Measurements from ENCODE around the gene ACAN. TPM values are rescaled to one million over a fixed set of nuclear protein-coding genes. Genes with fewer than 3 reads are reported as not detected.

The ACAN gene
- total and polyA plus RNA-seq, 10 of the 15 experiments (the other 5 are each of a cell fraction or from before 2014, with no cell fraction given): not detected

GRCh38 chr15:88812133-88812532 is 8.9 kb downstream of the ACAN start:
- Histone ChIP-seq H3K9me3 (replicated peaks; ENCODE audit: control insufficient read depth, insufficient read depth, low read length) (no peaks in the 10 kb centered on the region), H3K4me1 (ENCODE audit: control insufficient read depth, insufficient read depth, low read length) (no peaks in the 10 kb centered on the region), H3K36me3 (ENCODE audit: control insufficient read depth in 2 of 2, insufficient read depth in 2 of 2, low read length in 1 of 2) (no peaks in the 10 kb centered on the region), H3K9ac (ENCODE audit: control insufficient read depth, insufficient read depth, low read length) (no peak overlapping the region), H2AFZ (ENCODE audit: control insufficient read depth, low read depth, low read length) (no peak overlapping the region), H3K27ac (ENCODE audit: control insufficient read depth, insufficient read depth) (no peak overlapping the region), H4K20me1 (ENCODE audit: control insufficient read depth, insufficient read depth) (no peaks in the 10 kb centered on the region; the same call in 1 of the 2 replicates), H3K4me2 (ENCODE audit: control insufficient read depth, insufficient read depth) (no peak overlapping the region), H3K4me3 (no peak overlapping the region), H3K27me3 (replicated peaks in 1 of 2; ENCODE audit: control insufficient read depth in 2 of 2, insufficient read depth in 2 of 2, low read length in 1 of 2) (peaks cover 3% of the 10 kb centered on the region in 2 experiments; a peak in 3 of 4 replicates), H3K79me2 (ENCODE audit: control insufficient read depth, insufficient read depth, low read length) (no peaks in the 10 kb centered on the region)
- no peak for ATAC-seq
- 2% methylated on average over 4 of the region's 4 CpGs for WGBS (ENCODE audit: insufficient coverage, insufficient replicate concordance, low lambda C conversion rate, missing lambda C conversion rate)
- RAD21 ChIA-PET (ENCODE audit: unreplicated experiment): no interaction called here
- POLR2A ChIA-PET: no interaction called here
- no TSS peak for BruUV-seq (replicated peaks)
- CTCF ChIA-PET: no interaction called here
- TF ChIP-seq IRF5 (IDR thresholded peaks at IDR 0.05; ENCODE audit: borderline replicate concordance) (no peak), ESRRA (IDR thresholded peaks at IDR 0.05; ENCODE audit: low read length) (no peak), STAT3 (IDR thresholded peaks at IDR 0.05; ENCODE audit: low read depth, low read length) (no peak), HDAC2 (IDR thresholded peaks at IDR 0.05) (no peak), ZBTB11 (CRISPR knock-in tag; IDR thresholded peaks at IDR 0.05) (no peak), HDGF (IDR thresholded peaks at IDR 0.05) (no peak), HCFC1 (IDR thresholded peaks at IDR 0.05; ENCODE audit: low read length) (no peak), MEF2A (IDR thresholded peaks at IDR 0.05; ENCODE audit: insufficient read depth, low read depth, low read length) (no peak), EGR1 (IDR thresholded peaks at IDR 0.05; ENCODE audit: borderline replicate concordance in 1 of 2, low read depth in 2 of 2, low read length in 2 of 2) (no peak), ZSCAN29 (IDR thresholded peaks at IDR 0.05) (no peak), GABPA (IDR thresholded peaks at IDR 0.05; ENCODE audit: low read depth) (no peak), IRF3 (IDR thresholded peaks at IDR 0.05) (no peak), BCL3 (IDR thresholded peaks at IDR 0.05; ENCODE audit: borderline replicate concordance, insufficient read depth, low read depth, low read length, poor library complexity, severe bottlenecking) (no peak), PBX3 (IDR thresholded peaks at IDR 0.05; ENCODE audit: insufficient replicate concordance, low read depth, low read length) (no peak), ZNF24 (IDR thresholded peaks at IDR 0.05) (no peak), MXI1 (IDR thresholded peaks at IDR 0.05; ENCODE audit: low read depth, low read length) (no peak), RAD51 (IDR thresholded peaks at IDR 0.05) (no peak), RELA (IDR thresholded peaks at IDR 0.05; ENCODE audit: borderline replicate concordance, partially characterized antibody) (no peak)
- no peak for FAIRE-seq
- no peak for DNase-seq (ENCODE audit: low read depth, low spot score)
- intact Hi-C loops (cut with micrococcal nuclease; ENCODE audit: unreplicated experiment): no loop called here
- in situ Hi-C loops (cut with MboI): no loop called here
- SMC1A ChIA-PET (ENCODE audit: uncharacterized antibody, unreplicated experiment): no interaction called here

Measured in GM12878 (cell line).